Measurements from ENCODE around the gene YTHDC1.

YTHDC1 gene

DNA sequence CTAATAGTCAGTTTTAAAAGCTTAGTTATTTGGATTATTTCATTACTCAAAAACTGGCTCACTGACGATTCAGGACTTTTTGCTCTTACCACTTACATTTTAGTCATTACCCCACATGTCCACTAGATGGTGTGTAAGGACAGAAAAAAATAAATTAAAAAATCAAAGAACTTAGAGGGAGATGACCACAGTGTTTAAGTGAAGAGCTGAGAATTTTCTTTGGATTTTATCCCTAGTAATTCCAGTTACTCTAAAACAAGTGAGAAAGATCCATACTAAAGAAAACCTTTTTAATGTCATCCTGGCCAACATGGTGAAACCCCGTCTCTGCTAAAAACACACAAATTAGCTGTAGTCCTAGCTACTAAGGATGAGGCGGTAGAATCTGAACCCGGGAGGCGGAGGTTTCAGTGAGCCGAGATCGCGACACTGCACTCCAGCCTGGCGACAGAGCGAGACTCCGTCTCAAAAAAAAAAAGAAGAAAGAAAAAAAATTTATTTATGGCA lies 78.0 kb downstream of the YTHDC1 start:
- Histone ChIP-seq H3K36me3 (ENCODE audit: control insufficient read depth in 2 of 2, insufficient read depth in 2 of 2, low read length in 2 of 2) (no peaks in the 10 kb centered on the region), H3K27ac (ENCODE audit: low read length) (no peak overlapping the region), H3K4me3 (ENCODE audit: low read length in 2 of 2) (peak overlapping the region in 1 of 2 donors; percentile 8), H3K27me3 (ENCODE audit: control insufficient read depth in 1 of 2, insufficient read depth in 2 of 2, low read length in 2 of 2) (no peaks in the 10 kb centered on the region), H3K9me3 (ENCODE audit: control insufficient read depth in 2 of 2, low read length in 2 of 2) (no peaks in the 10 kb centered on the region), H3K4me1 (ENCODE audit: control insufficient read depth, insufficient read depth, low read length) (no peaks in the 10 kb centered on the region), H3K9ac (ENCODE audit: low read length in 2 of 2) (no peak overlapping the region)

GRCh38 chr4:68267433-68267944 lies 82.4 kb downstream of the YTHDC1 start:
- no peaks in the 10 kb centered on the region for H3K27me3 ChIP-seq (ENCODE audit: control insufficient read depth in 1 of 2, insufficient read depth in 2 of 2, low read length in 2 of 2)
- no peak overlapping the region for H3K4me3 ChIP-seq (ENCODE audit: low read length in 2 of 2)
- no peak overlapping the region for H3K9ac ChIP-seq (ENCODE audit: low read length in 2 of 2)
- no peak overlapping the region for H3K27ac ChIP-seq (ENCODE audit: low read length)
- no peaks in the 10 kb centered on the region for H3K36me3 ChIP-seq (ENCODE audit: control insufficient read depth in 2 of 2, insufficient read depth in 2 of 2, low read length in 2 of 2)
- no peaks in the 10 kb centered on the region for H3K9me3 ChIP-seq (ENCODE audit: control insufficient read depth in 2 of 2, low read length in 2 of 2)
- no peaks in the 10 kb centered on the region for H3K4me1 ChIP-seq (ENCODE audit: control insufficient read depth, insufficient read depth, low read length)

DNA sequence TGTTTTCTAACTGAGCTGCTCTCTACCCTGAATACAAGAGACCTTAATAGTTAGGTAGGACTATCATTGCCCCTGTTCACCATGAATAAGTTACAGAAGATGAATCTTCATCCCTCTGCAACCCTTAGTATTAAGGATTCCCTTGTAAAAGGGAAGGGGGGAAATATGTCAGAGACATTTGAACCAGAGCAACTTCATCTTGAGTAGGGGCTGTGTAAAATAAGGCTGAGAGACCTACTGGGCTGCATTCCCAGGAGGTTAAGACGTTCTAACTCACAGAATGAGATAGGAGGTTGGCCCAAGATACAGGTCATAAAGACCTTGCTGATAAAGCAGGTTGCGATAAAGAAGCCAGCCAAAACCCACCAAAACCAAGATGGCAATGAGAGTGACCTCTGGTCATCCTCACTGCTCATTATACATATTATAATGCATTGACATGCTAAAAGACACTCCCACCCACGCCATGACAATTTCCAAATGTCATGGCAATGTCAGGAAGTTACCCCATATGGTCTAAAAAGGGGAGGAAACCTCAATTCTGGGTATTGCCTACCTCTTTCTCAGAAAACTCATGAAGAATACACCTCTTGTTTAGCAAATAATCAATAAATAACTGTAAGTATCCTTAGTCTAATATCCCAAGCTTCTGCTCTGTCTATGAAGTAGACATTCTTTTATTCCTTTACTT lies 84.9 kb downstream of the YTHDC1 start:
- H3K4me3 ChIP-seq (ENCODE audit: low read length in 2 of 2) = no peak overlapping the region

More for the DNA sequence above, 84.9 kb downstream of the YTHDC1 start:
- Histone ChIP-seq H3K4me1 (ENCODE audit: control insufficient read depth, insufficient read depth, low read length) (no peaks in the 10 kb centered on the region), H3K36me3 (ENCODE audit: control insufficient read depth in 2 of 2, insufficient read depth in 2 of 2, low read length in 2 of 2) (no peaks in the 10 kb centered on the region), H3K9ac (ENCODE audit: low read length in 2 of 2) (no peak overlapping the region), H3K27me3 (ENCODE audit: control insufficient read depth in 1 of 2, insufficient read depth in 2 of 2, low read length in 2 of 2) (no peaks in the 10 kb centered on the region), H3K9me3 (ENCODE audit: control insufficient read depth in 2 of 2, low read length in 2 of 2) (no peaks in the 10 kb centered on the region), H3K27ac (ENCODE audit: low read length) (no peak overlapping the region)
